NCI-H1092 (cell line): ENCODE data around the gene CEMIP.

ENCODE experiments used
- DNase-seq: peaks from one replicate; lab custom pipeline; 2025; lab: John Stamatoyannopoulos, UW

CEMIP gene

DNA sequence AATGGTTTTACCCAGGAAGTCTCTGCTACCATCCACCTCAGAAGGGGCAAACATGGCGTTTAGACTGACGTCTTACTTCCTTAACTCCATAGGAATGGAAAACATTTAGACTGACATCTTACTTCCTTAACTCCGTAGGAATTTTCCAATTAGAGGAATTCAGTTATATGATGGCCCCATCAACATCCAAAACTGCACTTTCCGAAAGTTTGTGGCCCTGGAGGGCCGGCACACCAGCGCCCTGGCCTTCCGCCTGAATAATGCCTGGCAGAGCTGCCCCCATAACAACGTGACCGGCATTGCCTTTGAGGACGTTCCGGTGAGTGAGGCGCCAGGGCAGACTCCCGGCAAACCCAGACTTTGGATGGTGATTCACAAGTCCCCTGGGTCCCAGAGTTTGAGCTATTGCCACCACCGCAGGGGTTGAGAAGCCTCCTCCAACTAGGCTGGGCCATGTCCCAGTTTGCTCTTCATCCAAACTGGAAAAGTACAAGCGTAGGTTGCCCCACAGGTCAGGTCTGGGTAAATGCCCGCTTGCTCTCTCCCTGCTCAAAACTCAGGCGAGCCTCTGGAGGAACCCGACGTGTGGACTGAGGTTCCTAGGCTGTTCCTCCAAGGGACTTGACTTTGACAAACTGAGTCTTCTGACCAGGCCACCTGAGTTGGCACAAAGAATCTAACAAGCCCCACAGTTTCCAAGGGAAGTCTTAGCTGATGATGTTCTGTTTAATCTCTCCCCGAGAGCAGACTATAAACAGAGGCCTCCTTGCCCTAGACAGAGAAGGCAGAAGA is 152.7 kb downstream of the CEMIP start:
- no peak for DNase-seq

- DNase-seq, result no peak
These were observed 153.3 kb downstream of the CEMIP start for GRCh38 chr15:80932513-80932815.

GRCh38 chr15:80932989-80933388 is 153.8 kb downstream of the CEMIP start:
- DNase-seq, result no peak

GRCh38 chr15:80934761-80935221 is 155.6 kb downstream of the CEMIP start:
- DNase-seq, result no peak

DNA sequence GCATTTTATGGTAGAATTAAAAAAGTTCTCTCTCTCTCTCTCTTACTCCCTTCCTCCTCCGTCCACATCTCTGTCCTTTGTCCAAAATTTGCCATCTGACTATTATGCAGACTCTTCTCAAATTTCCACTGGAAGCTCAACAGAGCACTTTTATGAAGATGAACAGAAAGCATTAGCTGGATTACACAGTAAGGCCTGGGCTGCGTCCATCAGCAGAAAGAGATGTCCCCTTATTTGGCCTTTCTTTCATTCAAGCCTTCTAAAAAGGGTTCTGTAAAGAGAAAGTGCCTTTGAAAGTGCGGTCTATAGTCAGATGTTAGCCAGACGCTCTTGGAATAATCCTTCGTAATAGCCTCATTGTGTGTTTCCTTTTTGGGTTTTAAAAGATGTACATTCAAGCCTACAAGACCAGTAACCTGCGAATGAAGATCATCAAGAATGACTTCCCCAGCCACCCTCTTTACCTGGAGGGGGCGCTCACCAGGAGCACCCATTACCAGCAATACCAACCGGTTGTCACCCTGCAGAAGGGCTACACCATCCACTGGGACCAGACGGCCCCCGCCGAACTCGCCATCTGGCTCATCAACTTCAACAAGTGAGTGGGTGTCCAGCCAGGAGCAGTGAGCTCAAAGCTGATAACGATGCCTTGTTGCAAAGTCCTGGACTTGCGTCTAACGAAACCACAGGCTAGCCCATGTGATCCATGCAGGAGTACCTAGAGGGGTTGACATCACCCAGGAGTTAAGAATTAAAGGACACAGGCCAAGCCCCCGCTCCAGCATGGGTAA is 157.3 kb downstream of the CEMIP start:
- DNase-seq, result no peak

- DNase-seq, result no peak
These were observed 158.5 kb downstream of the CEMIP start for GRCh38 chr15:80937718-80938117.

GRCh38 chr15:80939216-80939615 is 160.0 kb downstream of the CEMIP start:
- no peak for DNase-seq

GRCh38 chr15:80940331-80940730 is 161.2 kb downstream of the CEMIP start:
- no peak for DNase-seq

DNA sequence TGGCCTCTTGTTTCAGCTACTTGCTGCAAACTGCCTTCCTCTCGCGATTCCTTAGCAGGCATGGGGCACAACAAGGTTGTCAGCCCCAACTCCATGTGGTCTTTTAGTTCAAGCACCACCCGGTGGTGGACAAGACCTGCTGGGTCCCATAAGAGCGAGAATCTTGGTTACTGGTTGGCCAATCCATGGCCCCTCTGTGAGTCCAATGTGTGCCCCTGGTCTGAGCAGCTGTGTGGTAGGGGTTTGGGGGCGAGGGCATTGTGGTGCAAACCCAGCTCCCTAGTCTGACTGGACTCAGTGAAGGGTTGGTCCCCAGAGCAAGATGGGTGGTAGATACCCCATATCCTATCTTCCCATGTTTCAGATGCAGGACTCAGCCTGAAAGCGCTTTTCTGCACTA is 161.7 kb downstream of the CEMIP start:
- no peak for DNase-seq

DNA sequence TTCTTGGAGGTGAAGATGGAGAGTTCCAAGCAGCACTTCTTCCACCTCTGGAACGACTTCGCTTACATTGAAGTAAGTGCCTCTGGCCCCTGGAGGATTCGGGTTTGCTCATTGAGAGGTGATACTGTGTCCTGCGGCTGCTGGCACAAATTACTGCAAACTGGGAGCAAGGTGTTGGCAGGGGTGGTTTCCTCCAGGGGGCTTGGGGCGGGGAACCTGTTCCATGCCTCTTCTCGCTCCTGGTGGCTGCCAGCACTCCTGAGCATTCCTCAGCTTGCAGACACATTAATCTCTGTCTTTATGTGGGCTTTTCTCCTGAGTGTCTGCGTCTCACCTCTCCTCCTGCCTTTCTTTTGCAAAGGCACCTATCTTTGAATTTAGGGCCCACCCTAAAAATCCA is 163.1 kb downstream of the CEMIP start:
- DNase-seq, result no peak

GRCh38 chr15:80942746-80943565 is 163.8 kb downstream of the CEMIP start:
- no peak for DNase-seq

DNA sequence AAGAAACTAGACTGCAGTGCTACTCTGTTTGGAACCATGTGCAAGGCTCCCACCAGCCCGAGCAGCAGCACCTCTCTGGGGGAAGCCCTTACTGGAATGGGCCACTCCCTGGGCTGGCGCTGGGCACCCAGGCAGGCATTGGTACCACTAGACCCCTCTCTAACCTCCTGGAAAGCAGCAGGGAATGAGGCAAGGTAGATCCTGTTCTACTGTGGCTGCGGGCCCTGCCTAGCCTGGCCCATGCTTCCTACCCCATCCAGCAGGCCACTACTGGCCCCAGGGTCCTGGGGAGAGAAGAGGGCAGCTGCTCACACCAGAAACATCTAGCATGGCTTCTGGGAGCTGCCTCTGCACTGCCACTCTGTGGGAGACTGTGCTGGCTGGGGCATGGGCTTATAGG is 165.6 kb downstream of the CEMIP start:
- no peak for DNase-seq

DNA sequence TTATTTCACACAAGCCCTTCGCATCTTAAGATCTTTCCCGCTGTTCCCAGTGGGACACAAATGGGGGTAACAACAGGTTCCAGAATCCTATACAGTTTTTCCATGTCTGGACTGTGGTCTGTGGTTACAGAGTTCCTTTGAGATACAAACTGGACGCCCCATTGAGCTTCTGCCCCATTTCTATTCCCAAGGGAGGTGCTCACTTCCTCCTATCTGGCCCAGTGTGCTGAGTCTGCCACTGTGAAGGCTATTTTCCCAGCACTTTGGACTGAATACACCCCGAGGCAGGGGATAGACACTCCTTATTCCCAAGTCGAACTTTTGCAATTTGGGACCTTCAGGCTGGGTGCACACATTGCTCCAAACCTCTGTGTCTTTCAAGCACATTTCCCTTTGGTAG is 166.4 kb downstream of the CEMIP start:
- no peak for DNase-seq

DNA sequence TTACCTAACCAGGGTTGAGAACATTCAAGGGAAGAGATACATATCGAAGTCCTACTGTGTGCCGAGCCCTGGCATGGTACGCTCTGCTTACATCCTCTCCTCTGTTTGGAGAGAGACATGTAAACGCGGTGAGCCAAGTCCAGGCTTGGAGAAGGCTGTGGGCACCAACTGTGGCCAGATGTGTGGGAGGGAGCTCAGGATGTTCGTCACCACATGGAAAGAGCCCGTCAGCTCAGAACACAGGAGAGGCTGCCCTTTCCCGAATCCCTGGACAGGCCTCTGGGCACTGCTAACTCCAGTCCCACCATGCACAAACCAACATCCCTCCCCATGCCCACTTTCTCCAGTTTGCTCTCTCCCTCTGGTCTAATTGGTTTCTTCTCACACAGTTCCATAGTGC is 167.4 kb downstream of the CEMIP start:
- DNase-seq, result no peak

- DNase-seq, result no peak
These were observed 169.6 kb downstream of the CEMIP start for GRCh38 chr15:80948651-80949292.

GRCh38 chr15:80949756-80950155 is 170.6 kb downstream of the CEMIP start:
- DNase-seq, result no peak

- no peak for DNase-seq
These were observed 171.3 kb downstream of the CEMIP start for GRCh38 chr15:80950291-80951078.

GRCh38 chr15:80951941-80952340 is 172.8 kb downstream of the CEMIP start:
- DNase-seq, result no peak

DNA sequence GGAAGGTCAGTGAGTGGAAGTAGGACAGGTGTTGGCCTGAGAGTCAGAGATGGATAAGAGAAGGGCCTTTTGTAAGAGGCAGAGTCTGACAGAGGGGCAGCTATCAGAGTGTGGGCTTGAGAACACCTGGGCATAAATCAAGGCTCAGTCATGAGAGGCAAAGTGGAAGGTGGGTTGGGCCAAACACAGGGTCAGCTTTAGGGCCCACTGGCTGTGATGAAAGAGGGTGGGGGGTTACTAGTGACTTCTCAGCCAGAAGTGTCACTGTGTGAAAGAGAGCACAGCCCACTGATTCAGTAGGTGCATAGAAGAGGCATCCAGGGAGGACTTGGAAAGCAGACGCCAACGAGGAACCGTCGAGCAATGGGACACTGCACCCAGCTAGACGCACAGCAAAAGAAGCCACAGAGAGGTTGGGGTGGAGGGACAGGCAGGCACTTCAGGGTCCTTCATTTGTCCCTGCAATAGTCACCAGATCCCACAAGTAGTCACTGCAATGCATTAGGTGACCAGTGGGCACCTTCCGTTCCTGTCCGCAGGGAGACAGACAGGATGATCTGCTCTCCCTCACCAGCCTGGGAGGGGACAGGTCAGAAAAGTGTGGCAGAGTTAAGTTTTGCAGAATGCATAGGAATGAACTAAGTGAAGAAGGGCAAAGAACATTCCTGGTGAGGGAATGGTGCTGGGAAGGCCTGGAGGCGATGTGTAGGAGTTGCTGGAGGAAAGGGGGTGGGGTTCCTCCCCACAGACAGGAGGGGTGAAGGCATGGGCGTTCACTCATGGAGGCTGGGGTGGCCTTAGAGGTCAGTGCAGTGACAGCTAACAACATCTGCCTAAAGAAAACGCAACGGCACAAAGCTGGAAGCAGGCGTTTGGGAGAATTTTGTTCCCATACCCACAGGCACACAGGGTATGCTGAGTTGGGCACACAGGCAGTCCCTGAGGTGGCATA is 174.1 kb downstream of the CEMIP start:
- DNase-seq, result no peak
